Endothelial cell (in vitro differentiated cells): Measurements from ENCODE around the gene GALNT2. TPM values are rescaled to one million over a fixed set of nuclear protein-coding genes. Genes with fewer than 3 reads are reported as not detected.

Source experiments
- DNase-seq: peaks from one replicate; pipeline ENCODE4 v3.0.0; 2021; ENCODE audit warnings: low spot score
- H3K27ac Mint-ChIP-seq: one replicate; pipeline ENCODE4 v1.8.0; 2021; ENCODE audit warnings: mixed read lengths, inconsistent platforms; ENCODE audit not compliant: unreplicated experiment
- H3K27me3 Mint-ChIP-seq: one replicate; pipeline ENCODE4 v1.8.0; 2021; ENCODE audit warnings: mild to moderate bottlenecking, moderate library complexity, mixed read lengths, inconsistent platforms; ENCODE audit not compliant: unreplicated experiment
- H3K36me3 Mint-ChIP-seq: one replicate; pipeline ENCODE4 v1.8.0; 2021; ENCODE audit warnings: mild to moderate bottlenecking, low read depth, mixed read lengths, inconsistent platforms; ENCODE audit not compliant: unreplicated experiment
- H3K4me1 Mint-ChIP-seq: one replicate; pipeline ENCODE4 v1.8.0; 2021; ENCODE audit warnings: mild to moderate bottlenecking, mixed read lengths, inconsistent platforms; ENCODE audit not compliant: unreplicated experiment
- H3K4me3 Mint-ChIP-seq: one replicate; pipeline ENCODE4 v1.8.0; 2021; ENCODE audit warnings: mild to moderate bottlenecking, mixed read lengths, inconsistent platforms; ENCODE audit not compliant: unreplicated experiment
- H3K9me3 Mint-ChIP-seq: one replicate; pipeline ENCODE4 v1.8.0; 2021; ENCODE audit warnings: mixed read lengths, inconsistent platforms; ENCODE audit not compliant: unreplicated experiment
- CTCF ChIP-seq: fragments of 200-600 bp; sonication (generic); IDR thresholded peaks from one replicate; pipeline ENCODE4 v1.5.0; 2021; ENCODE audit warnings: antibody characterized with exemption; ENCODE audit not compliant: unreplicated experiment
- total RNA-seq: library from RNA; stranded (reverse); fragmentation: NEBNext Ultra II Directional; extraction: Animal tissue kit (Norgen Biotek cat#: 25700); gene quantifications from one replicate; pipeline ENCODE4 v1.2.1, GENCODE V29; 2021; ENCODE audit not compliant: unreplicated experiment

The GALNT2 gene
- total RNA-seq, 1 donor from 2014 or later = 74.8 TPM

DNA sequence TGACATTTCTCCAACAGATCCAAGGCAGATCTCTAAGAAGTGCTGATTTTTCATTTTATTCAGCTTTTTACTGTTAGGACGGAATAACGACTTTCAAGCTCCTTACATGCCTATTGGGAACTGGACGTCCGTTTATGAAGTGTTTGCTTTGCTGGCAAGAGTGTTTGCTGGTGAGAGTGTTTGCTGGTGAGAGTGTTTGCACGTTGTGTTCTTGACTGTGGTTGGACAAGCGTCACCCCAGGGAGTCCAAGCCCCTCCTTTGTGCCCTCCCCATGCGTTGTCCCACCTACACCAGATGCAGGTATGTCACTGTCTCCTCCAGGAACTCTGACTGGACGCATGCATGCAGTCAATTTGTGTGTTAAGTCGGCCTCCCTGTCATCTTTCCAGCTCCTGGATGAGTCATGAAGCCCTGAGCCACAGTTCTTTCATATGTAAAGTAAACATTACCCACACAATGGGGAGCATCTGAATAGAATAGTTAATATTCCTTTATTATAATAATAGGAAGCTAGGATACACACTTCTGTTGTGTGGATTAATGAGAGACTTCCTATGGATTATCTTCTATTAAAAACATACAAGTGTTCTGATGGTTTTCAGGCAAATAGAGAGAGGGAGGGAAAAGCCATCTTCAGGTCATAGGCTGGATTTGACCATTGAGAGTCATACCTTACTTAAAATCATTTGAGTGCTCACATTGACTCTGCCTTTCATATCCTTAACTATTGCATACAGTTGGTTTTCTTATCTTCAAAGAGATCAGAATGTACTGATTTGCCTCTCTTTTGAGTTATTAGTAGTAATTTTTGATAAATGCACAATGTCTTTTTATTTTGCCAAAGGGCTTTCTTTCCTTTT is 119.2 kb downstream of the GALNT2 start:
- no peak overlapping the region for H3K27ac Mint-ChIP-seq
- H3K27me3 Mint-ChIP-seq = no peaks in the 10 kb centered on the region
- peaks cover 14% of the 10 kb centered on the region for H3K36me3 Mint-ChIP-seq
- TF ChIP-seq CTCF = no peak
- peaks cover 16% of the 10 kb centered on the region for H3K4me1 Mint-ChIP-seq
- DNase-seq = no peak
- H3K4me3 Mint-ChIP-seq = no peak overlapping the region
- no peaks in the 10 kb centered on the region for H3K9me3 Mint-ChIP-seq

DNA sequence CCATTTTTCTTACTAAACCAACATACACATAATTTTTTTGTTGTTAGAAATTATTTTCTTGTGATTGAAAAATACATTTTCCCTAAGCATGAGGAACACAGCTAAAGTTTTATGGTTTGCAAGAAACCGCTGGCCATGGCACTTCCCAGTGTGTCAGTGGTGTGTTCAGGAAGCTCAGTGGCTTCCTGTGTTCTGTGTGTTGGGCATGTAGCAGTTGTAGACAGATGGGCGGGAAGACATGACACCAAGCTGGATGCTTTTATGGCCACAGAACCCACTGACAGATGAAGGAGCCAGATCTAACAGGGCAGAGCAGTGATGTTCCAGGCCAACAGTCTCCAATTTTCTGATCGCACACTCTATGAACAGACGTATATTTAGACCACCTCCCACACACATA is 119.8 kb downstream of the GALNT2 start:
- Mint-ChIP-seq H3K9me3 (no peaks in the 10 kb centered on the region), H3K27ac (no peak overlapping the region), H3K36me3 (peaks cover 14% of the 10 kb centered on the region), H3K4me3 (peak overlapping the region; percentile 45), H3K4me1 (peaks cover 16% of the 10 kb centered on the region), H3K27me3 (no peaks in the 10 kb centered on the region)
- no peak for TF ChIP-seq CTCF
- no peak for DNase-seq

DNA sequence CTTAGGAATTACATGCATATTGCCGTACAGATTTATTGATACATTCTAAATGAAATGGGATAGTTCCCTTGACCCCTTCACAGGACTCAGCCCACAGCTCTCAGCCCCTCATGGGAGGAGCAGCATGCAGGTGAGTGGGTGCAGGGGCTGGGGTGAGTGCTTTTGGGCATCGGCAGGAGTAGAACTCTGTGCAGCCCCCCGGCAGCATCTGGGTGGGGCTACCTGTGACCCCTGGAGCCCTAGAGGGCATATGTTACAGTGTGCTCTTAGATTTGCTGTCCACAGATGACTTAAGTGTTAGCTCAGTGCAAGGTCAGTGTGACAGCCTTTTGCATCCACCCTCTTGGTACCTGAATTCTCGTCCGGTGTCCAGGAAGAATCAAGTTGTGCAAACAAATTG is 120.3 kb downstream of the GALNT2 start:
- no peak for DNase-seq
- Mint-ChIP-seq H3K27ac (no peak overlapping the region), H3K36me3 (peaks cover 14% of the 10 kb centered on the region), H3K4me1 (peaks cover 16% of the 10 kb centered on the region), H3K9me3 (no peaks in the 10 kb centered on the region), H3K4me3 (no peak overlapping the region), H3K27me3 (no peaks in the 10 kb centered on the region)
- no peak for TF ChIP-seq CTCF

DNA sequence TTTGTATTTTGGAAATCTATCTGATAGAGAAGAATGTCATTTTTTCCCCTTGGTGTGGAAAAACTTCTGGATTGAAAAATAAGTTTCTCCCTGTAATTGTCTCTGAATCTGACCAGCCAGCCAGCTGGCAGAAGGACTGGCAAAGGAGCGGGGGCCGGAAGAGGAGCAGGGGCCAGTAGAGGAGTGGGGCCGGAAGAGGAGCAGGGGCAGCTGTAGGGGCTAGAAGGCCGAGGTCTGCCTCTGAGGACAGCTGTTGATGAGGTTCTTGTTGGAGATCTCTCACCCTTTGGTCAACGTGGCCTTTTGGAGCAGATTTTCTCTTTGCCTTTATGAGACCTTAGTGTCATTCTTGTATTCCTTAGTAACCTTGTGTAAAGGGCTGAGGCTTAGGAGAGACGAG is 121.8 kb downstream of the GALNT2 start:
- no peak overlapping the region for H3K4me3 Mint-ChIP-seq
- H3K4me1 Mint-ChIP-seq = peaks cover 16% of the 10 kb centered on the region
- H3K27ac Mint-ChIP-seq = no peak overlapping the region
- peaks cover 14% of the 10 kb centered on the region for H3K36me3 Mint-ChIP-seq
- no peak for DNase-seq
- H3K9me3 Mint-ChIP-seq = no peaks in the 10 kb centered on the region
- TF ChIP-seq CTCF = no peak
- H3K27me3 Mint-ChIP-seq = no peaks in the 10 kb centered on the region

GRCh38 chr1:230189341-230189740 is 122.3 kb downstream of the GALNT2 start:
- peaks cover 14% of the 10 kb centered on the region for H3K36me3 Mint-ChIP-seq
- H3K4me3 Mint-ChIP-seq = no peak overlapping the region
- H3K27ac Mint-ChIP-seq = no peak overlapping the region
- no peaks in the 10 kb centered on the region for H3K9me3 Mint-ChIP-seq
- H3K4me1 Mint-ChIP-seq = peaks cover 16% of the 10 kb centered on the region
- no peak for TF ChIP-seq CTCF
- DNase-seq = no peak
- H3K27me3 Mint-ChIP-seq = no peaks in the 10 kb centered on the region
